Endothelial cell (in vitro differentiated cells): ENCODE measurements around the gene TRIO. TPM values are rescaled to one million over a fixed set of nuclear protein-coding genes. Genes with fewer than 3 reads are reported as not detected.
A peak's percentile ranks its signal among the peaks of the same experiment; 100 is the strongest.

Experiments
- DNase-seq: peaks from one replicate; pipeline ENCODE4 v3.0.0; 2021; ENCODE audit warnings: low spot score
- H3K27ac Mint-ChIP-seq: one replicate; pipeline ENCODE4 v1.8.0; 2021; ENCODE audit warnings: mixed read lengths, inconsistent platforms; ENCODE audit not compliant: unreplicated experiment
- H3K27me3 Mint-ChIP-seq: one replicate; pipeline ENCODE4 v1.8.0; 2021; ENCODE audit warnings: mild to moderate bottlenecking, moderate library complexity, mixed read lengths, inconsistent platforms; ENCODE audit not compliant: unreplicated experiment
- H3K36me3 Mint-ChIP-seq: one replicate; pipeline ENCODE4 v1.8.0; 2021; ENCODE audit warnings: mild to moderate bottlenecking, low read depth, mixed read lengths, inconsistent platforms; ENCODE audit not compliant: unreplicated experiment
- H3K4me1 Mint-ChIP-seq: one replicate; pipeline ENCODE4 v1.8.0; 2021; ENCODE audit warnings: mild to moderate bottlenecking, mixed read lengths, inconsistent platforms; ENCODE audit not compliant: unreplicated experiment
- H3K4me3 Mint-ChIP-seq: one replicate; pipeline ENCODE4 v1.8.0; 2021; ENCODE audit warnings: mild to moderate bottlenecking, mixed read lengths, inconsistent platforms; ENCODE audit not compliant: unreplicated experiment
- H3K9me3 Mint-ChIP-seq: one replicate; pipeline ENCODE4 v1.8.0; 2021; ENCODE audit warnings: mixed read lengths, inconsistent platforms; ENCODE audit not compliant: unreplicated experiment
- CTCF ChIP-seq: fragments of 200-600 bp; sonication (generic); IDR thresholded peaks from one replicate; pipeline ENCODE4 v1.5.0; 2021; ENCODE audit warnings: antibody characterized with exemption; ENCODE audit not compliant: unreplicated experiment
- total RNA-seq: library from RNA; stranded (reverse); fragmentation: NEBNext Ultra II Directional; extraction: Animal tissue kit (Norgen Biotek cat#: 25700); gene quantifications from one replicate; pipeline ENCODE4 v1.2.1, GENCODE V29; 2021; ENCODE audit not compliant: unreplicated experiment

Gene TRIO
- total RNA-seq, 1 donor from 2014 or later = 229 TPM

GRCh38 chr5:14145435-14146334 lies 2.5 kb downstream of the TRIO start:
- Mint-ChIP-seq H3K4me1 (peaks cover 57% of the 10 kb centered on the region), H3K4me3 (peak overlapping the region; percentile 96), H3K27ac (peak overlapping the region; percentile 70), H3K36me3 (peaks cover 4% of the 10 kb centered on the region), H3K27me3 (peaks cover 6% of the 10 kb centered on the region), H3K9me3 (no peaks in the 10 kb centered on the region)
- no peak for DNase-seq
- no peak for TF ChIP-seq CTCF

- H3K4me3 Mint-ChIP-seq = peak overlapping the region; percentile 96
- no peak for DNase-seq
- no peak overlapping the region for H3K27ac Mint-ChIP-seq
- peaks cover 65% of the 10 kb centered on the region for H3K4me1 Mint-ChIP-seq
- H3K9me3 Mint-ChIP-seq = no peaks in the 10 kb centered on the region
- no peak for TF ChIP-seq CTCF
- H3K36me3 Mint-ChIP-seq = peaks cover 4% of the 10 kb centered on the region
- peaks cover 7% of the 10 kb centered on the region for H3K27me3 Mint-ChIP-seq
These were observed 3.6 kb downstream of the TRIO start for GRCh38 chr5:14146725-14147124.

- Mint-ChIP-seq H3K4me1 (peaks cover 64% of the 10 kb centered on the region), H3K4me3 (no peak overlapping the region), H3K27me3 (peaks cover 7% of the 10 kb centered on the region), H3K36me3 (peaks cover 4% of the 10 kb centered on the region), H3K9me3 (no peaks in the 10 kb centered on the region), H3K27ac (no peak overlapping the region)
- no peak for TF ChIP-seq CTCF
- no peak for DNase-seq
These were observed 4.1 kb downstream of the TRIO start for GRCh38 chr5:14147210-14147609.

DNA sequence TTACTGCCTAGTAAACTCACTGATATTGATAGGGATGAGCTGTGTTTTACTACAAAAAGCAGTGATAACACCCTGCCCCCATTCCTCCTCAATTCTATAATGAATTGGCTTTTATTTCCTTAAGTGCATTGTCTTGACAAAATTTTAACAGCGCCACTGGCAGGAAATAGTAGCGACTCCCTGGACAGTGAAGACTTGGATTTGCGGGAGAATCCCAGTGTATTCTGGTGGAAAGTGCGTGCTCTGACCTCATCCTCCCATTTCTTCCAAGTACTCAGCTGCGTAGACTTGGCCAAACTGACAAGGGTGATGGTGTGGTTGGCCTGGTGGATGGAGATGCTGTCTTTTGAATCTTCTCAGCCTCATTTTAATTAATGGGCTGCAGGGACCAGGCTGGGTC lies 5.3 kb downstream of the TRIO start:
- Mint-ChIP-seq H3K4me1 (peaks cover 70% of the 10 kb centered on the region), H3K27ac (no peak overlapping the region), H3K9me3 (no peaks in the 10 kb centered on the region), H3K4me3 (no peak overlapping the region), H3K36me3 (peaks cover 4% of the 10 kb centered on the region), H3K27me3 (peaks cover 7% of the 10 kb centered on the region)
- TF ChIP-seq CTCF = no peak
- no peak for DNase-seq

GRCh38 chr5:14148890-14149671 lies 5.9 kb downstream of the TRIO start:
- no peak for TF ChIP-seq CTCF
- Mint-ChIP-seq H3K9me3 (no peaks in the 10 kb centered on the region), H3K4me1 (peaks cover 76% of the 10 kb centered on the region), H3K36me3 (peaks cover 4% of the 10 kb centered on the region), H3K27ac (no peak overlapping the region), H3K4me3 (peak overlapping the region; percentile 17), H3K27me3 (peaks cover 7% of the 10 kb centered on the region)
- no peak for DNase-seq
